Measurements from ENCODE around the gene GJB2.
A peak's percentile ranks its signal among the peaks of the same experiment; 100 is the strongest.

GJB2 gene

GRCh38 chr13:20230913-20231838 is 38.4 kb upstream of the GJB2 start:
- no peak for TF ChIP-seq POLR2A (IDR thresholded peaks at IDR 0.05; ENCODE audit: extremely low read depth, insufficient read length)
- TF ChIP-seq MAX (IDR thresholded peaks at IDR 0.05; ENCODE audit: low read depth, low read length) = peak; percentile 66
- no peak for TF ChIP-seq CTCF (IDR thresholded peaks at IDR 0.05; ENCODE audit: low read depth, low read length)
- TF ChIP-seq MYC (IDR thresholded peaks at IDR 0.05; ENCODE audit: low read depth, low read length) = peak; percentile 48; the same call in 1 of the 2 replicates
- no peak overlapping the region for H3K4me3 ChIP-seq (ENCODE audit: low read depth, low read length)
- peak; percentile 40 for DNase-seq (ENCODE audit: low read depth)

- DNase-seq (ENCODE audit: low read depth) = no peak
- TF ChIP-seq CTCF (IDR thresholded peaks at IDR 0.05; ENCODE audit: low read depth, low read length) (no peak), MAX (IDR thresholded peaks at IDR 0.05; ENCODE audit: low read depth, low read length) (no peak), MYC (IDR thresholded peaks at IDR 0.05; ENCODE audit: low read depth, low read length) (no peak), POLR2A (IDR thresholded peaks at IDR 0.05; ENCODE audit: extremely low read depth, insufficient read length) (no peak)
- H3K4me3 ChIP-seq (ENCODE audit: low read depth, low read length) = no peak overlapping the region
These were observed 35.0 kb upstream of the GJB2 start for GRCh38 chr13:20227730-20228129.

GRCh38 chr13:20227288-20227687 is 34.5 kb upstream of the GJB2 start:
- DNase-seq (ENCODE audit: low read depth) = no peak
- no peak overlapping the region for H3K4me3 ChIP-seq (ENCODE audit: low read depth, low read length)
- no peak for TF ChIP-seq MAX (IDR thresholded peaks at IDR 0.05; ENCODE audit: low read depth, low read length)
- no peak for TF ChIP-seq CTCF (IDR thresholded peaks at IDR 0.05; ENCODE audit: low read depth, low read length)
- TF ChIP-seq MYC (IDR thresholded peaks at IDR 0.05; ENCODE audit: low read depth, low read length) = no peak
- no peak for TF ChIP-seq POLR2A (IDR thresholded peaks at IDR 0.05; ENCODE audit: extremely low read depth, insufficient read length)

- TF ChIP-seq MAX (IDR thresholded peaks at IDR 0.05; ENCODE audit: low read depth, low read length) = no peak
- TF ChIP-seq MYC (IDR thresholded peaks at IDR 0.05; ENCODE audit: low read depth, low read length) = no peak
- TF ChIP-seq POLR2A (IDR thresholded peaks at IDR 0.05; ENCODE audit: extremely low read depth, insufficient read length) = no peak
- TF ChIP-seq CTCF (IDR thresholded peaks at IDR 0.05; ENCODE audit: low read depth, low read length) = no peak
- no peak overlapping the region for H3K4me3 ChIP-seq (ENCODE audit: low read depth, low read length)
- DNase-seq (ENCODE audit: low read depth) = no peak
These were observed 29.8 kb upstream of the GJB2 start for GRCh38 chr13:20222553-20222952.

- H3K4me3 ChIP-seq (ENCODE audit: low read depth, low read length) = no peak overlapping the region
- peak; percentile 83 for DNase-seq (ENCODE audit: low read depth)
These were observed 29.0 kb upstream of the GJB2 start for GRCh38 chr13:20221772-20222171.

More at GRCh38 chr13:20221772-20222171, 29.0 kb upstream of the GJB2 start:
- no peak for TF ChIP-seq CTCF (IDR thresholded peaks at IDR 0.05; ENCODE audit: low read depth, low read length)
- TF ChIP-seq POLR2A (IDR thresholded peaks at IDR 0.05; ENCODE audit: extremely low read depth, insufficient read length) = no peak
- TF ChIP-seq MAX (IDR thresholded peaks at IDR 0.05; ENCODE audit: low read depth, low read length) = peak; percentile 93
- peak; percentile 99 for TF ChIP-seq MYC (IDR thresholded peaks at IDR 0.05; ENCODE audit: low read depth, low read length)

All from NB4 (cell line).